Activated naive CD4-positive, alpha-beta T cell treated with anti-CD3 and anti-CD28 coated beads, Interleukin-2, amount 50 U/mL, for 16 hours (primary cell): ENCODE results near the gene ADAM12.

Experiments used
- DNase-seq: peaks from one replicate; pipeline ENCODE4 v3.0.0-alpha.2; 2020

Gene ADAM12

DNA sequence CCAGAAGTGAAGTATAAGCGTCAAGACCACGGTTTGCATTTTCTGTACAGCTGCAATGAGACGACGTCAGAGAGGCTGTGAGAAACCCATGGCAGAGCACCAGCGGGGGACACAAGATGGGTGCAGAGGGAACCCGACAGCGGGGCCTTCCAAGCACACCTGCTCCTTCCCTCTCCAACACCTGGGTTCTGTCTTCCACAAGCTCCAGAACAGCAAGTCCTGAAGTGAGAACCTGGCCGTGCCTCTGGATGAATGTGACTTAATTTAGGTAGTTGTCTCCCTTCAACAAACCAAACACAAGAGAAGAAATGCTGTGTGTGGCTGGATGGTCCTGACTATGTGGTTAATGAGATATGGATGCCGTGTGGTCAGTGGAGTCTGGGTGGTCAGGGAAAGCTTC is 76.1 kb downstream of the ADAM12 start:
- DNase-seq = no peak

DNA sequence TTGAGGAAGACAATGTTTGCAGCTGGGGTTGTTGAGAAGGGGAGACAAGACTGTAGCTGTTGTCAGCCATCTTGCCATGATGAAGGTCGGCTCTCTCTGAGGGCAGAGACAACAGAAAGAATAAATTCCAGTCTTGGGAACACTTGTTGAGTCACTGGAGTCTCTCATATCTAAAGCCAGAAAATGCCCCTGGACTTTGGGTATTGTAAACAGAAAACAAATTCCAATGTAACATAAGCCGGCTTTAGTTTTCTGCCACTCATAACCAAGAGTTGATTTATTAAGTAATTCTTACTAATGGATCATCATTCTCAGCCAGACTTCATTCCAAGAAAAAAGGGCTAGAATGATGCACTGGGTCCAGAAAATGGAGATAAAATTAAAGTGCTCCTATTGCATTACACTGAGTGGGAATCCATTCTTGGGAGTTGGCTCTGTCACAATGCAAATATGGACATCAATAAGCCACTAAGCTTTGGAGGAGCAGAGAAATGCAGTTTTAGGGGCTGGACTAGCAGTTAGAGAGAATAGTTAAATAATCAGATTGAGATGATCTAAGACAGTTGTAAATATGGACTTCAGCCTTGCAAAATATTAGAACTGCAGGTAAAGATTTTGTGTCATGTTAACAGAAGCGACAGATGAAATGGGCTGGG is 78.9 kb downstream of the ADAM12 start:
- no peak for DNase-seq

DNA sequence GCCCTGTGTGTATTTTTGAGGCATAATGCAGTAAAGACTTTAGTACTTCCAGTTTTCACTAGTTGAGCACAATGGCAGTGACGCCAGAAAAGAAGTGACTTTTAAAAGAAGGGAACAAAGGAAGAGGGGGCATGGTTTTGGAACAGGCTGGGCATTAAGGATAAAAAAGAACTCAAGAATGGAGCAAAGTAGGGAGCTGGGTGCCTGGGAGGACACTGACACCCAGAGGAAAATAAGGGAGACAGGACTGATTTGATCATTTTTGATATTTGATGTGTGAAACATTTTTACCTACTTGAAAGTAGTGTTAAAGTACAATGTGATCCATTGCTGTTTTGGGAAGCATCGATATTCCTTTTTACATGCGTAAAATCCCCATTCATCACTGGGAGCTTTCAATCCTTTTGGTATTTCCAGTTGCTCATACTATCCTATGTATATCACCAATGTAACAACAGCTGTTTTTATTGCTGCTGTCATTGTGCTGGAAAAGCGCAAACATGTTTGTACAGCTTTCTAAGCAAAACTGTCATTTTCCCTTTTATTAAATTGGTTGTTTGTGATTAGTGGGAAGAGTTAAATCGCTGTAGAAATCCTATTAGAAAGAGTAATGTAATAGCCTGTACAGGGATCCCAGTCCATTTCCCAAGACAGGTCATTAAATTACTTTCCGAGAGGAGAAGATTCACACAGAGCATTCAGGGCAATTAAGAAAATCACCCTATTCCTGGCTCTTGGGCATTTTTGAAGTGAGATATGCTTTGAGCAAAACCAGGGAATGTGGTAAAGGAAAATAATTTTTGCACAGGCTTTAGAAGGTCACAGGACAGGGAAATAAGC is 85.2 kb downstream of the ADAM12 start:
- no peak for DNase-seq

DNA sequence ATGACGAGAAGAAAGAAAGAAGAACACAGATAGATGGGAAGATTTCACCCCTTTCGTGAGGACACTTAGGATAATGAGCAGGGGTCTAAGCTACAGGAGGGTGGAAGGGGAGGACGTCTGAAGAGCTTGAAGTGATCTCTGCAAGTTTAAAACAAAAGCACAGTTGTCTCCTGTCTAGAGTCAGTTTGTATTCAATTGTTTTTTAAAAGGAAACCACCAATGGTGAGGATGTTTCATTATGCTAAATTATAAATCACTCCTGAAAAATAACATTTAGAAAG is 85.9 kb downstream of the ADAM12 start:
- no peak for DNase-seq

DNA sequence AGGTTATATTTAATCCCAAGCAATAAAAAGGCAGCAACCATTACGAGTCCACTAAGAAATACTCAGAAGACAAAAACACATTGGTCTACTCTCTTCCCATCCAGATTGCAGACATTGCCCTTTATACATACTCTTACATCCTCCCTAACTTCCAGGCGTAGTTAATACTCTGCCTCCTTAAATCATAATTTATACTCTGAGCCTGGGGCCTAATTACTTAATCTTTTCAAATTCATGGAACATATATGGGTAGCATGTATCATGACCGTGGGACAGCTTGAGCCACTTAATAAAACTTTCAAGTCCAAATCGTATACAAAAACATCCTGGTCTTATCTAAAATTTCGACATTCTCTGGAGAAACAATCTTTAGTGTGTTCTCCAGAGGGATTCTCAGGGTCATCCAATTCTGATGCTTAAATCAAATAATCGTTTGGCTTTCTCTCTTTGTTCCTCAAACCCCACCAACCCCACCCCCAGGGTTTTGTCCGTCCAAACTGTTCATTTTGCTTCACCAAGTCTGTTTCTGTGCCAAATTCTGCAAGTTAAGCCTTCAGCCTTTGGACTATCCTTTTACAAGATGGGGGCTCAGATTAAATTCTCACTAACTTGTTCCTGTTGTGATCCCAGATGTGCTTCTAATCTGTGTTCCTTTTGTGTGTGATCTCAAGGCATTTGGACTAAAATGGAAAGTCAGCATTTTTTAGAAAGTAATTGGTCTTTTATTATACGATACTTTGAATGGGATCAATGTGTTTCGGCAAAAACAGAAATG is 86.4 kb downstream of the ADAM12 start:
- DNase-seq = no peak

DNA sequence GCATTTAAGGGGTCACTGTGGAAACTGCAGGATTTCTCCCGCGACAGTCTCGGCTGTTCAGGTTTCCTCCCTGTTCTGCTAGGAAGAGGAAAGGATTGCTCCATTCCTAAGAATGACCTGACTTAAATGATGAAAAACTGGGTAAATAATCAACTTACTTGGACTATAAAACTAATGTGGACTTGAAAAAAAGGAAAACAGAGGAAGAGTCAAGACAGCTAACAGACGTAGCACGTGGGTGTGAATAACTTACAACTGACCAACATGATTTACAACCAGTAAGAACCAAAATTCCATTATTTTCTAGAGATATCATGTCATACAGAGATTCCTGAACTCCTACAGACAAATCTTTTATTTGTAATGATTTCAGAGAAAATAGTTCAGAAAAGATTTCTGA is 93.8 kb downstream of the ADAM12 start:
- DNase-seq = no peak

DNA sequence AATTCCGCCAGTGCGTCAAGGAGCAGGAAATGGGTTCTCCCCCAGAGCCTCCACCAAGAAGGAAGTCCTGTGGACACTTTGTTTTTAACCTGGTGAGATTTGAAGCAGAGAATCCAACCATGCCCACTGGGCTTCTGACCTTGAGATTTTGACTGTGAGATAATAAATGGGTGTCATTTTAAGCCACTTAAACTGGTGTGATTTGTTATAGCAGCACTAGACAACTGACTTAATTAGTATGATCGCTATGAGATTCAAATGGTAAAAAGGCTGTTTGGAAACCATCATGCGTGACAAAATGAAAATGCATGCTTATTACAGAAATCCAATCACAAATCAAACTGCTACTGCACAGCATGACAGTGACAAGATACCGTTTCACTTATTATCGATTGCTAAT is 98.0 kb downstream of the ADAM12 start:
- DNase-seq = no peak

DNA sequence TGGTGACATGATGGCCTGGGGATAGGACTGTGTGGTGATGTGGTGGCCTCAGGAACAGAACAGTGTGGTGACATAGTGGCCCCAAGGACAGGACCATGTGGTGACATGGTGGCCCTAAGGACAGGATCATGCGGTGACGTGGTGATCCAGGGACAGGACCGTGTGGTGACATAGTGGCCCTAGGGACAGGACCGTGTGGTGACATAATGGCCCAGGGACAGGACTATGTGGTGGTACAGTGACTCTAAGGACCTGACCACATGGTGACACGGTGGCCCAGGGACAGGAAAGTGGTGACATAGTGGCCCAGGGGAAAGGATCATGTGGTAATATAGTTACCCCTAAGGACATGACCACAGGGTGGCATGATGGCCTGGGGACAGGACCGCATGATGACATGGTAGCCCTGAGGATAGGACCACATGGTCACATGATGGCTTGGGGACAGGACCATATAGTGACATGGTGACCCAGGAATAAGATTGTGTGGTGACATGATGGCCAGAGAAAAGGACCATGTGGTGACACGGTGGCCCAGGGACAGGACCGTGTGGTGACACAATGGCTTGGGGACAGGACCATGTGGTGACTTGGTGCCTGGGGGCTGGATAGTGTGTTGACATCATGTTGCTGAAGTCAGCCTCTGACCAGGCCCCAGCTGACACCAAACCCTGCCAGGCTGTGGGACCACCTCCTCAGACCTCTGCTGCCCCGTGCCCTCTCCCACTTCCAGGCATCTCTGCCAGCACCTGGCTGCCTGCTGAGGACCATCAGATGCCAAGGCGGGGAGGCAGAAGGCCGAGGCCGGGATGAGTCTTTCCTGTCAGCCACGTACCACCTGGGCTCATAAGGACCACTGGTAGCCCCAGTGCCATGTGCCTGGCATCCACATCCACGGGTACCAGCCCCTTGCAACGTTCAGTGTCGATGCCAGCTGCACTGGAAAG is 99.5 kb downstream of the ADAM12 start:
- no peak for DNase-seq

DNA sequence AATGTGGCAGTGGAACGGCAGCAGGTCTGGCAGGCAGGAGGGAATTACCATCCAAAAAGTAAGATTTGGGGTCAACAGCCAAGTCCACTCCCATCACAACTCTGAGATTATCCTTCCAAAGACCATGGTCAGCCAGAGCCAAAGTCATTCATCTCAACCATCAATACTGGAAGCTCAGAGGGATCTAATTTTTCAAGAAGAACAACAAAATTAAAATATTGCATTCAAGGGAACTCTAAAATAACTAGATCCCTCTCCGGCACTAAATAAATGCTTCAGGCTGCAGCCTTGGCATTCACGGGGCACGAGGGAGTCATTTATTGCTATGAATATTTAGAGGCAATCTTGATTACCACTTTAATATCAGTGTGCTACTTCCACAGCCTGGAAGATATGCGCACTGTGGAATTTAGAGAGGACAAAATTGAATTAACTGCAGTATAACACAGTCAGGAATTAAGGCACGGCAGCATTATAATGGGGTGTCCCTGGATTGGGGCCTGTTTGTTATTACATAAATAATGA is 102.0 kb downstream of the ADAM12 start:
- DNase-seq = no peak

DNA sequence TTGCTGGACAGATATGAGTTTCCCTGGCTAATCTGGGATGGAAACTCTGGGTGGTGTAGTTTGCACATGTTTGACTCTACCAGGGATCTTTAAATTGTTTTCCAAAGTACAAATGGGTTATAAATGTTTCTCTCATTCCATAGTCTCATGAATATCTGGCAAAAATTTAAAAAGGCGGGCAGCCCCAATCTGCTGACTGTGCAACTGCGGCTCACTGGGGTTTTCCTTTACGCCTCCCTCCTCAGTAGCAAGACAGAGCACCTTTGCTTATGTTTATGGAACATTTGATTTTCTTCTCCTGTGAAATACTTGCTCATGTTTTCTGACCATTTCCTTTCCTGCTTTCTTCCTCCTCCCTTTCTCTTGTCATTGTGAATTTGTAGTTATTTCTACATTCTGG is 105.0 kb downstream of the ADAM12 start:
- DNase-seq = no peak

DNA sequence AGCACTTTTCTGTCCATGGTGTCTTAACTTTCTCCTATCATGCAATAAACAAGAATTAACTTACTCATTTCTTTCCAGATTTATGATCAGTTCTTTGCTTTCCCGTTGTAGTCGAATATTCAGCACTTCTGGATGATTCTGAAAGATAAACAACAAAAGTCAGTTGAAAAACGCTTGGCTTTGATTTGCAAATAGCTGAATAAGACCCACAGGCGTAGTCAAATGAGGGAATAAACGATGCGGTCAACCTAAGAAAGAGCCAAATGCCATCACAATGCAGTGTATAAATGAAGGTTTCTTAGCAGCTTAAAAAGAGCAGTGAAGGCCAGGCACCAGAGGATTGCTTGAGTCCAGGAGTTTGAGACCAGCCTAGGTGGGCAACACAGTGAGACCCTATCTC is 109.4 kb downstream of the ADAM12 start:
- DNase-seq = no peak

DNA sequence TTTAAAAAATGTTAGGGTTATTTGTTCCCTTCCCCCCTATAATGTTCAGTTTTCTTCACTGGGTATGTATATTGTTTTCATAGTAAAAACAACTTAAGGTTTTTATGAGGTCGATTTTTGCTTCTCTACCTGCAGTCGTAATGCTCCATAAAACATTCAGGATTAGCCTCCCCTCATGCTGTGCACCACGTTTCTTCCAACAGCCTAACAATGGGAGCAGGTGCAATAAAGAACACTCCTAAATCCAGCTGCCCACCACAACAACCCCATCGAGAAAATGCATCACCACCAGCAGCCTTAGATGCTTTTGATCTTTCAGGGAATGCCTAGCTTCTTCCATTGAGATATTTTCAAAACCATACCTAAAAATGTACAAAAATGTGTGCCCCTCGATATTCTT is 111.1 kb downstream of the ADAM12 start:
- no peak for DNase-seq

DNA sequence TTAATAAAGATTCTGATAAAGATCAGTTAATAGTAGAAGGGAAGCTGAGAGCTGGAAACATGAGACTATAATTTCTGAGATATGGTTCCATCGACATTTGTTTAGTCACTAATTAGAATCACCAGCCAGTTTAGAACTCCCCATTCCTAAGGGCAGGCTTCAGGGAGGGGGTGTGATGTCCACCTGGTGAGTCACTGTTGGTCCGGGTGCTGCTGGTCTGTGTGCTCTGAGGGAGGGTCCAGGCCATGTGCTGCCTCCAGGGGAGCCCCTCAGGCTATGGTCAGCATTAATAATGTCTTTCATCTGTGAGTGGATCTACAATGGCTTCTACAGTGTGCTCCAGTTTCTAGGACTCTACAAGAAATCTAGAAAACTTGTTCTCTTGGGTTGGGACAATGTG is 115.8 kb downstream of the ADAM12 start:
- no peak for DNase-seq

DNA sequence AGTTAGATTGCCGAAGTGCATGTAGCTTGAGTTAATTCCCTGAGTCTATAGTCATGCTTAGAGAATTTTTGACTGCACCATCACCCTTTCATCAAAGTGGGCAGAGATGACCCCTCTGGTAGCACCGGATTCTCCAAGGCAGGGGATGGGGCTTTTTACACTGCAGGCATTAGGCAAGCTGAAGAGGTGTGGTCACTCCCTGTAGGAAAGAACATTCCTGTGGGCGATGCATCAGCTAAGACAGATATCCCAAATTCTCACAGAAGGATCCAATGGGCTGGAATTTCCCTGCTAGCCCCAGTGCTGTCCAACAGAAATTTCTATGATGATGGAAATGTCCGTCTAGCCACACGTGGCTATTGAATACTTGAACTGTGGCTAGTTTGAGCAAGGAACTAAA is 118.2 kb downstream of the ADAM12 start:
- DNase-seq = no peak

DNA sequence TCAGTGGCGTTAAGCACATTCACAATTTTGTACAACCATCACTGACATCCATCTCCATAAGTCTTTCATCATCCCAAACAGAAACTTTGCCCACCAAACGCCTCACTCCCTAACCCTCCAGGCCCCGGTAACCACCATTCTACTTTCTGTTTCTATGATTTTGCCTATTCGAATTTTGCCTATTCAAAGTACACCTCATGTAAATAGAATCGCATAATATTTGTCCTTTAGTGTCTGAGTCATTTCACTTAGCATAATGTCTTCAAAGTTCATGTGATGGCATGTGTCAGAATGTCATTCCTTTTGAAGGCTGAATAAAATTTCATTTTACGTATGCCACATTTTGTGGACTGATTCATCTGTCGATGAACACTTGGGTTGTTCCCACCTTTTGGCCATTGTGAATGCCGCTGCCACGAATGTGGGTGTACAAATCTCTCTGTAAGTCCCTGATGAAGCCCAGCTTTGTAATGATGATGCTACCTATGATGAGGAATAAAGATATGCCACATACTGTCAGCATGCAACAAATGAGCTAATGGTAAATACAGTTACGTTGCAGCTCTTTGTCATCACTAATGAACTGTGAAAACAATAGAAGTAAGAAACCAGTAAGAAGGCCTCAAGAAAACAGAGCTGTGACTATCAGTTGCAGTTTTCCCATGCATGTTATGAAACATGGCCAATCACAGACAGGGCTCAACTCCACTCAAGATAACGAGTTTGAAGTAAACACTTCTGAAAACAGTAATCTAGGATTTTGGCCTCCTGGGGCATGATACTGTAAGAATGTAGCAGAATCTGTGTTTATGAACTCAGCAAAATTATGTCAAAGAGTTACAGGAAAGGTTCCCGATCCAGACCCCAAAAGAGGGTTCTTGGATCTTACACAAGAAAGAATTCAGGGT is 120.0 kb downstream of the ADAM12 start:
- no peak for DNase-seq

DNA sequence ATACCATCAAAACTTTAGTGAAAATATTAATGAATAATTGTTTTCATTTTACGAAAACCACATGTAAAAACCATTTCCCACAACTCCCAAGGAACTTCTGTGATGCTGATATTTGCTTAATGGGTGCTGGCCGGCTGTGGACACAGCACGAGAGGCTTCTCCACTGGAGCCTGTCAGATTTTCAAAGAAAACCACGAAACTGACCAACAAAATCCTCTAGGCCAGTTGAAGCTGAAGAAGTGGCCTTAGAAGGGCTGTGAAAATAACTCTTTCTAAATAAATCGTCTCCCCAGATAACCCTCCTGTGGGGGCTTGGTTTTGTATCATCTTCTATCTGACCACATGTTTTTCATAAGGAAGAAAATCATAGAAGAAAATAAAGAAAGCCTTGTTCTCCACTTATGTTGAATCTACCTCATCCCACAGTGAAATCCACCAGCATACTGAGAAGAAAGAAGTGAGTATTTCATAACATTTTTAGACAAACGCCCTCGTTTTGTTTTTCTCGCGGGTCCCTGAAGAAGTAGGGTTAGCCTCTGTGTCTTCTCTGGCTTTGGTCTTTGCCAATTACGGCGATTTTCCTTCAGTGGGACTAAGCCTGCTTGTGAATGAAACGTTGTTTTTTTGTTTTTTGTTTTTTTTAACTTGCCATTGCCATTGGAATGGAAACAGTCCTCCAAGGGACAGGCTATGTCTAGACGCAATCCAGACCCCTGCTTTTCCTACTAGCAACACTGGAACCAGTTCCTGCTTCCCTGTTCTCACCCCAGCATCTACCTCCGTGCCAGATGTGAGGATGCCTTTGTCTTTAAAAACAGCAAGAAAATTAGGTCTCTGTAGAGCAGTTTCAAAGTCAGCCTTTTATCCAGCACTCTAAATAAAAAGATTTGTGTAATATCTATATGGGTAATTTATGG is 123.9 kb downstream of the ADAM12 start:
- DNase-seq = no peak

DNA sequence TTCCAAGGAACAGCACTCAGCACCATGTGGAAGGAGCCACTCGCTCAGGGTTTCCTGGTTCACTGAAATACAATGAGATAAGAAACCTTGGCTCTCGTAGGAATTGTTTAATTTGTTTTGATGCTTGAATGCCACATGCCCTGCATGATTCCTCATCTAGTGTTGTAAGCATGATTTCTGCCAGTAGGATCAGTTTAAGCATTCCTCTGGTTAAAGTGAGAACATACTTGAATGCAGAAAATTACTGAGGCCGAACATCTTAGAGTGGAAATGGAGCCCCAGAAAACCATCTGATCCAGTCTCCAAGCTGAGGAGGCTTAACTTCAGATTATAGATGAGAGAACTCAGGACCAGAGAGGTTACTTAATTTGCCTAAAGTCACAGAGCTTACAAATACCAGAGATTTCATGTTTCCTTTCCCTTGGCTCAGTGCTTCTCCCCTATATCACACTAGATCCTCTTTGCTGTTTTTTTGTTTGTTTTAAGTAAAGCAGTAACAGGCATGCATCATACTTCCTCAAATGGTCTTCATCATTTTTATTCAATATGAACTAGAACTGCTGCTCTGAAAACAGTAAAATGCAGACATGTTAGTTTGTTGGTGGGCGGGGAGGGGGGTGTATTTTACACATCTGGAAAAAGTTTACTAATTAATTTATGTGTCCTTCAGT is 125.1 kb downstream of the ADAM12 start:
- DNase-seq = no peak

DNA sequence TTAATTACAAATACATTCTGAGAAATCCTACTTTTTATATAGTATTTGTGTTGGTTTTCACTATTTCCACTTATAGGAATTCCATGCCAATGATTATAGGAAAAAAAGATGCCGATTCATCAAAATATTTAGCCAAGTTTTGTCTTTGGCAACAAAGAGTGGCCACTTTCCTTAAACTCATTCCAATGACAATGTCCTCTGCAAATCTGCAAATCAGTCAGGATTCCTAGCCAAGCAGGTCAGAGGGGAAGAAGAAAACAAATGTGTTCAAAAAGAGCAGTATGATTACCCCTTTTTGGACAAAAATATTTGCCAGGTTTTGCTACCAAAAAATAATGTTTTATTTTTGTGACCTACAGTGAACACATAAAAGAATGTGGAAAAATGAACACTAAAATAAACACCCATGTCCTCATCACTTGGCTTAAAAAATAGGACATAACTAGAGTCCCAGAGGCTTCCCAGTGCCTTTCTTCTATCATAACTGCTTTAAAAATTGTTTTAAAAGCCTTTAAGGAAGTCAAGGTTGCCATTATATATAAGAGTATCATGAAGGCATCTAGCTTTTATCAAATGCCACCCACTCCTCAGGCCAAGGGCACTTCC is 125.9 kb downstream of the ADAM12 start:
- no peak for DNase-seq

DNA sequence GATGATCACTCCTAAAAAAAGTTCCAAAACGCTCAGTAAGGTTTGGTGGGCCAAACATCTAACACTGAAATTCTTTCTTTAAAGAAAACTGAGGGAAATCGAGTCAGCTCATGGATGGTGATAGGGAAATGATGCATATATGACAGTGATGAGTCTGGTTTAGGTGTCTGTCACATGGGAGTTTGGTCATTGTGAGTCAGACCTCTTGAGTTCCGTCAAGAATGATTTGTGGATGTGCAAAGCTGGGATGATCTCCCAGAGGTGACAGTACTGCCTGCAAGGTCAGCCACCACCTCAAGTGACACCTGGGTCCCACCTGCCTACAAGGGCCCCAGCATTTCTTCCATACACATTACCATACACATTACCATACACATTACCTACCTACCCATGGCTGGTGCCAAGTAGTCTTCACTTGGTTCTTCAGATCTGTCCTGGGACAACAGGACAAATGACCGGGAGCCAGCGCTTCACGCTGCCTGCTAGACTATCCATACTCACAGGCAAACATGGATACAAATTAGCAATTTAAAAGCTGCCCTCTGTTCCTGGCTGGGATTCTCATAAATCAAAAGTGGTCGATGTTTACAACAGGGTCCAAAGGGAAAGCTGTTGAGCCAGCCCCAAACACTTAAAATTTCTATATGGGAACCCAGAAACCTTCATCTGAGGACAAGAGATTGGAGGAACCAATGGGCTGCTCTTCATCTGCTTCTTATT is 128.4 kb downstream of the ADAM12 start:
- no peak for DNase-seq
